RWPE1 (cell line): ENCODE results near the gene SCARF2.

ENCODE experiments used
- CTCF ChIA-PET: fragments of 350-600 bp; sonication (Branson Sonifier 250); formaldehyde crosslinking; extraction: SDS; loops from one replicate; lab custom pipeline; 2021; lab: Yijun Ruan, JAX
- POLR2A ChIA-PET: fragments of 400-600 bp; formaldehyde crosslinking; extraction: SDS; loops from one replicate; lab custom pipeline; 2020; ENCODE audit warnings: antibody characterized with exemption; ENCODE audit not compliant: low non-redundant PET; lab: Yijun Ruan, JAX
- DNase-seq: peaks from one replicate; pipeline ENCODE4 v3.0.0; 2012; ENCODE audit warnings: low spot score
- H3K27ac ChIP-seq: fragments of 450-650 bp; 2 replicates; pipeline ENCODE4 v1.5.1; 2017
- TF ChIP-seq, protein P1 (sequence below): fragments of 450-650 bp; conservative IDR thresholded peaks from 2 replicates; pipeline ENCODE4 v1.5.1; 2017; ENCODE audit warnings: low read depth, mild to moderate bottlenecking

Gene SCARF2

DNA sequence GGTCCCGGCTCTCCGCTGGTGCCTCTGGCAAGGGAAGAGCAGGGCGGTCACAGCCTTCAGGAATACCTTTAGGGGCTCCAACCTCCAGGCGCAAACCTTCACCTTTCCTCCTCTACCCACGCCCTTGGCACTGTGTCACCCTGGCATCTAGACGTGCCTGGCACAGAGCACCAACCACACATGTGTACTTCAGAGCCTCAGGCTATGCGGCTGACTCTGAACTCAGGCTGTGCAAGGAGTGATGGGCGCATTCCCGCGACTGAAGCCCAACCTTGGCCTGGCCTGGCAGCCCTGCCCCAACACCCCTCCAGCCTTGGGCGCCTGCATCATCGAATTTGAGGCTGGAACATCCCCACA, 11.4 kb downstream of the SCARF2 start:
- POLR2A ChIA-PET: no interaction called here

DNA sequence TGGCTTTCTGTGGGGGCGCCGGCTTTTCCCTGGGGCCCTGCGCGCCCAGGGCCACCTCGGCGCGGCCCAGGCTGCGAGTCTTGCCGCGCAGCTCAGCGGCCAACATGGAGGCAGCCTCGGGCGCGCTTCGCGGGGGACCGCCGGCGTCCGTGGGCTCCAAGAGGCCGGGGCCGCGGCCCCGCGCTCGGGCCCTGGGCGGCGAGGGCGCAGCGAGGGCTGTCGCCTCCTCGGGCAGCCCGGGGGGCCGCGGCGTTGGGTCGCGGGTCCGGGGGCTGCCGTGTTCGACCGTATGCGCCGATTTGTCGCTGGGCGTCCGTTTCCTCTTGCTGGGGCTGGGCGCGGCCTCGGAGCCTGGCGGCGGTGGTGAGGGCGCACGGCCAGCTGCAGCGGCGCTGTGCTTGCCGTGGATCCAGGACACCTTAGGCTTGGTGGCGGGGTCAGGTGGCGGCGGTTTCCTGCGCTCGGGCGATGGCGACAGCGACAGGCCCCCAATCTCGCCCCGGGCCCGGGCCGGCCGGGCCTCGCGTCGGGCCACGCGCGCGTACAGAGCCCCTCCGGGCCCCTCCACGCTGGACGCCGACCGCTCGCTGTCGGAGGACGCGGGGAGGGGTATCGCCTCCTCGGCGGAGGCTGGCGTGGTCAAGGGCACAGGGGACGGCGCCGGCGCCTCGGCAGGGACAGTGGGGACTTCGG, 11.9 kb downstream of the SCARF2 start:
- POLR2A ChIA-PET: no interaction called here

More for the DNA sequence above, 11.4 kb downstream of the SCARF2 start:
- DNase-seq: no peak
- peak overlapping the region; percentile 30; the same call in 1 of the 2 replicates for H3K27ac ChIP-seq
- TF ChIP-seq, protein P1, sequence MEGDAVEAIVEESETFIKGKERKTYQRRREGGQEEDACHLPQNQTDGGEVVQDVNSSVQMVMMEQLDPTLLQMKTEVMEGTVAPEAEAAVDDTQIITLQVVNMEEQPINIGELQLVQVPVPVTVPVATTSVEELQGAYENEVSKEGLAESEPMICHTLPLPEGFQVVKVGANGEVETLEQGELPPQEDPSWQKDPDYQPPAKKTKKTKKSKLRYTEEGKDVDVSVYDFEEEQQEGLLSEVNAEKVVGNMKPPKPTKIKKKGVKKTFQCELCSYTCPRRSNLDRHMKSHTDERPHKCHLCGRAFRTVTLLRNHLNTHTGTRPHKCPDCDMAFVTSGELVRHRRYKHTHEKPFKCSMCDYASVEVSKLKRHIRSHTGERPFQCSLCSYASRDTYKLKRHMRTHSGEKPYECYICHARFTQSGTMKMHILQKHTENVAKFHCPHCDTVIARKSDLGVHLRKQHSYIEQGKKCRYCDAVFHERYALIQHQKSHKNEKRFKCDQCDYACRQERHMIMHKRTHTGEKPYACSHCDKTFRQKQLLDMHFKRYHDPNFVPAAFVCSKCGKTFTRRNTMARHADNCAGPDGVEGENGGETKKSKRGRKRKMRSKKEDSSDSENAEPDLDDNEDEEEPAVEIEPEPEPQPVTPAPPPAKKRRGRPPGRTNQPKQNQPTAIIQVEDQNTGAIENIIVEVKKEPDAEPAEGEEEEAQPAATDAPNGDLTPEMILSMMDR: no peak
- CTCF ChIA-PET: no interaction called here

DNA sequence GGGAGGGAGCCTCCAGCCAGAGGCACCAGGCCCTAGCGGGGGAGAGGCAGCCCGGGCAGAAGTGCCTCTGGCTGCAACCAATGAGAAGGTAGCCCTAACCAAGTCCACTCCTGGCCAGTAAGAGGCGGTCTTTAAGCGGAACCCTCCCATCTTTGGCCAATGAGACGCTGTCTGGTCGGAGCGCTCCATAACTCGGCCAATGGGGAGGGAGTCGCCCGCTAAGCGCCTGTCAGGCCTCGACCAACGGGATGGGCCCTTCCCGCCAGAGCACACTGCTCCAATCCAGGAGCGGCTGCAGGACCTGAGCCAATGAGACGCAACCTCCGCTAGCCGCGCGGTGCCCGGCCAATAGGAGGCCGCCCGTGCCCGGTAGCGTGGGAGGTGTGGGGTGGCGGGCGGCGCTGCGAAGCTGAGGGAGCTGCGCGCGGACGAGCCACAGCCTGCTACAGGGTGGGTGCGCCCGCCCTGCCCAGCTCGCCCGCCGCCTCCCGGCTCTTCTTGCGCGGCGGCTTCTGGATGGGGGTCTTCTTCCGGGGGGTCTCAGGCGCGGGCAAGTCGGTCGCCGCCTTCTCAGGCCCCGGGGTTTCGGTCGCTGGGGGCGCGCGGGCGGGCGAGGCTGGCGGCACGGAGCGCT, 12.6 kb downstream of the SCARF2 start:
- TF ChIP-seq, protein P1: no peak
- POLR2A ChIA-PET: no interaction called here
- CTCF ChIA-PET: no interaction called here
- no peak overlapping the region for H3K27ac ChIP-seq
- no peak for DNase-seq

More for the DNA sequence above, 11.9 kb downstream of the SCARF2 start:
- TF ChIP-seq, protein P1: no peak
- DNase-seq: no peak
- H3K27ac ChIP-seq: no peak overlapping the region
- CTCF ChIA-PET: no interaction called here

DNA sequence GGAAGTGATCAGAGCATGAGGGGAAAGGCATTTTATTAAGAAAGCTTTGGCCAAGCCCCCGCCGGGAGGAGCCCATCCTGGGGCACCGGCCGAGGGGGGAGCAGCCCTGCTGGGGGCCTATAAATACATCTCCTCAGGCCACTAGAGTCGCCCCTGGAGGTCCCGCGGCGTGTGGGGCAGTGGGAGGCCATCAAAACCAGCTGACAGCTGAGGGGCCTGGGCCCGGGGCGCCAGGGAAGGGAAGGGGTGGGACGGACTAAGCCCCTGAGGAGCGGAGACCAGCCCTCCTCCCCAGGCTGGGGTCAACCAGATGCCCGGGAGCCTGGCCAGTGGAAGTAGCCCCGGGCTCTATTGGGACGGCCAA, 13.1 kb downstream of the SCARF2 start:
- ChIA-PET CTCF (no interaction called here), POLR2A (no interaction called here)
- no peak for DNase-seq
- TF ChIP-seq, protein P1: no peak
- no peak overlapping the region; the same call in 1 of the 2 replicates for H3K27ac ChIP-seq

DNA sequence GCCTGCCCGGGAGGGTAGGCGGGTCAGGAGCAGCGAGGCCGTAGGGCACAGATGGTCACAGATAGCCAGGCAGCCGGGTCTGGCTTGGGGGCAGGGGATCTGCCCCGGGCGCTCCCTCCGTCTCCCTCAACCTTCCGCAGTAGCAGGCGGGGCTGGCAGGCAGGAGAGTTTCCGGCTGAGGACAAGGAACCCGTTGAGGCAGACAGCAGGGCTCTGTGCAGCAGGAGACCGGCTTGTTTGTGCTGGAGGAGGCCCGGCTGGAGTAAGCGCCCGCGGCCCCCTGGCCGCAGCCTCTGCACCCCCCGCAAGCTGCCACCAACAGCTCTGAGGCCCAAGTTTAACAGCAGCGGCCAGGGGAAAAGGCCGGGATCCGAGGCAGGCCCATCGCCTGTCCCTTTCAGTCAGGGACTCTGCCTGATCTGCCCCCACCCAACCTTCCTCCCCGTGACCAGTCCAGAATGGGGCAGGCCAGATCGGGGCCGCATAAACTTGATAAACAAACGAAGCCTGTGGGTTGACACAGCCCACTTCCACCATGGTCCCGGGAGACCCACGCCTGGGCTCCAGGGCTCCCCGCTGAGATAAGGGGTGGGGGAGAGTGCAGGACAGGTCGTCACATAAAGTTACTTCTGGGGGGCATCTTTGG, 13.6 kb downstream of the SCARF2 start:
- H3K27ac ChIP-seq: peak overlapping the region; percentile 23
- TF ChIP-seq, protein P1: no peak
- ChIA-PET CTCF (interaction anchor here (0.6 kb wide), 1 partner anchor 318 kb away, joined by 3 read pairs; no protein-coding TSS in a partner anchor), POLR2A (no interaction called here)
- no peak for DNase-seq

DNA sequence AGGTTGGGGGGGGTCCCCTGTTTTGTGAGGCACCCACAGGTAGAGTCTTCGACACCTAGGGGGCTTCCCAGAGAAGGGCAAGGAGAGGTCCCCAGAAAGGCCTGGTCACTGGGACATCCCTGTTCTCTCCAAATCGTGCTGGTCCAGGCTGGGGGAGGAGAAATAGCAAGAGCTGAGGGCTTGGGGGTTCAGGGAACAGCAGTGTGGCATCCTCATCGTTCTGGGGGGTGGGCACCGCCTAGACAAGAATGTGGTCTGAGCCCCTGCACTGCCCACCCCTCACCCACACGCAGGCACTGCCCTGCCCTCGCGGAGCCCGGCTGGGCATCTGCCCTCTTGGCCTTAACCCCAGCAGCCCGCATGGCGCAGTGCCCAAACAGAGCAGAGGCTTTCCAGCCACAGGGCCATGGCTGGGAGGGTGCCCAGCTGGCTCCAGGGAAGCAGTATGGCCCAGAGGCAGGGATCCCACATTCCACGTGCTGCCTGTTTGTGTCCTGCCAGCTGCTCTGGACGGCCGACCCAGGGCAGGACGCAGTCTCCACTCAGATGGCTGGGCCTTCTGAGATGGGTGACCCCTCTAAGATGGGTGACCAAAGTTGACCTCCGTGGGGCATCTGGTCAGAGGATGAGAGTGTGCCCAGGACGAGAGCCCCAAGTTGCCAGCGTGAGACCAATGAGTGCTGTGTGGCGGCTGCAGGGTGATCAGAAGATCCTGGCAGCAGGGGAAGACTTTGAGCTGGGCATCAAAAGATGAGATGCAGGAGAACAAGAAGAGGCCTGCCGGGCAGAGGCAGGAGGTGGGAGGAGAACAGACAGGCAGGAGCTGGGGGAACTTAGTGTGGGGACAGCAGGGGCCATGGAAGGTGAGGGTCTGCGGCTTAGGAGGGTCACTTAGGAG, 14.4 kb downstream of the SCARF2 start:
- ChIA-PET CTCF (interaction anchor here (0.6 kb wide), 1 partner anchor 318 kb away, joined by 3 read pairs; no protein-coding TSS in a partner anchor), POLR2A (interaction anchor here (0.6 kb wide), 1 partner anchor 26 kb away, joined by 3 read pairs; no protein-coding TSS in a partner anchor)
- H3K27ac ChIP-seq: peak overlapping the region; percentile 23
- TF ChIP-seq, protein P1: no peak
- DNase-seq: no peak
